Skeletal muscle satellite cell (primary cell): Measurements from ENCODE around the gene CTCFL.

ENCODE experiments used
- H3K27me3 ChIP-seq: 2 replicates; pipeline ENCODE4 v1.7.0; 2013; ENCODE audit warnings: low read length; ENCODE audit not compliant: control insufficient read depth, insufficient read depth
- H3K36me3 ChIP-seq: 2 replicates; pipeline ENCODE4 v1.7.0; 2013; ENCODE audit warnings: mild to moderate bottlenecking, control low read depth, low read length; ENCODE audit not compliant: insufficient read depth
- H3K4me1 ChIP-seq: 2 replicates; pipeline ENCODE4 v1.7.0; 2013; ENCODE audit warnings: low read length; ENCODE audit not compliant: control insufficient read depth, insufficient read depth
- H3K4me2 ChIP-seq: 2 replicates; pipeline ENCODE4 v1.7.0; 2013; ENCODE audit warnings: mild to moderate bottlenecking, low read length
- H3K4me3 ChIP-seq: 2 replicates; pipeline ENCODE4 v1.7.0; 2013; ENCODE audit warnings: low read length
- H3K9ac ChIP-seq: 2 replicates; pipeline ENCODE4 v1.7.0; 2013; ENCODE audit warnings: mild to moderate bottlenecking, low read depth, low read length, moderate library complexity
- H3K9me3 ChIP-seq: replicated peaks from 2 replicates; pipeline ENCODE4 v1.7.0; 2013; ENCODE audit warnings: mild to moderate bottlenecking, control low read depth, low read length

Gene CTCFL

GRCh38 chr20:57543754-57544153 is 18.8 kb upstream of the CTCFL start:
- Histone ChIP-seq H3K4me3 (no peak overlapping the region), H3K9me3 (no peaks in the 10 kb centered on the region), H3K27me3 (peaks cover 84% of the 10 kb centered on the region), H3K9ac (no peak overlapping the region), H3K36me3 (no peaks in the 10 kb centered on the region), H3K4me2 (no peak overlapping the region), H3K4me1 (no peaks in the 10 kb centered on the region)

GRCh38 chr20:57540890-57541580 is 16.1 kb upstream of the CTCFL start:
- Histone ChIP-seq H3K9me3 (no peaks in the 10 kb centered on the region), H3K4me1 (no peaks in the 10 kb centered on the region), H3K4me3 (no peak overlapping the region), H3K36me3 (no peaks in the 10 kb centered on the region), H3K4me2 (no peak overlapping the region), H3K27me3 (peaks cover 80% of the 10 kb centered on the region), H3K9ac (no peak overlapping the region)

GRCh38 chr20:57539889-57540288 is 14.9 kb upstream of the CTCFL start:
- no peak overlapping the region for H3K4me3 ChIP-seq
- H3K36me3 ChIP-seq: no peaks in the 10 kb centered on the region
- H3K4me2 ChIP-seq: no peak overlapping the region
- H3K9me3 ChIP-seq: no peaks in the 10 kb centered on the region
- H3K4me1 ChIP-seq: no peaks in the 10 kb centered on the region
- peaks cover 80% of the 10 kb centered on the region for H3K27me3 ChIP-seq
- H3K9ac ChIP-seq: no peak overlapping the region

- H3K4me3 ChIP-seq: no peak overlapping the region
- peaks cover 72% of the 10 kb centered on the region for H3K27me3 ChIP-seq
- no peak overlapping the region for H3K4me2 ChIP-seq
- no peaks in the 10 kb centered on the region for H3K36me3 ChIP-seq
- no peaks in the 10 kb centered on the region for H3K9me3 ChIP-seq
- H3K9ac ChIP-seq: no peak overlapping the region
- H3K4me1 ChIP-seq: no peaks in the 10 kb centered on the region
These were observed 12.9 kb upstream of the CTCFL start for GRCh38 chr20:57537822-57538221.

- no peak overlapping the region for H3K4me2 ChIP-seq
- no peaks in the 10 kb centered on the region for H3K36me3 ChIP-seq
- H3K9me3 ChIP-seq: no peaks in the 10 kb centered on the region
- H3K27me3 ChIP-seq: peaks cover 72% of the 10 kb centered on the region
- no peak overlapping the region for H3K9ac ChIP-seq
- no peaks in the 10 kb centered on the region for H3K4me1 ChIP-seq
- no peak overlapping the region for H3K4me3 ChIP-seq
These were observed 12.1 kb upstream of the CTCFL start for GRCh38 chr20:57536771-57537724.

- Histone ChIP-seq H3K9me3 (no peaks in the 10 kb centered on the region), H3K9ac (no peak overlapping the region), H3K4me3 (no peak overlapping the region), H3K4me2 (no peak overlapping the region), H3K27me3 (peaks cover 70% of the 10 kb centered on the region), H3K4me1 (no peaks in the 10 kb centered on the region), H3K36me3 (no peaks in the 10 kb centered on the region)
These were observed 11.3 kb upstream of the CTCFL start for GRCh38 chr20:57536120-57536708.

GRCh38 chr20:57535297-57535696 is 10.4 kb upstream of the CTCFL start:
- H3K36me3 ChIP-seq: no peaks in the 10 kb centered on the region
- H3K4me2 ChIP-seq: no peak overlapping the region
- H3K9me3 ChIP-seq: no peaks in the 10 kb centered on the region
- H3K4me3 ChIP-seq: no peak overlapping the region
- H3K4me1 ChIP-seq: no peaks in the 10 kb centered on the region
- H3K9ac ChIP-seq: no peak overlapping the region
- peaks cover 67% of the 10 kb centered on the region for H3K27me3 ChIP-seq

GRCh38 chr20:57532104-57532503 is 7.2 kb upstream of the CTCFL start:
- Histone ChIP-seq H3K4me2 (no peak overlapping the region), H3K9ac (no peak overlapping the region), H3K36me3 (no peaks in the 10 kb centered on the region), H3K4me3 (no peak overlapping the region), H3K27me3 (peaks cover 77% of the 10 kb centered on the region), H3K4me1 (no peaks in the 10 kb centered on the region), H3K9me3 (no peaks in the 10 kb centered on the region)

- H3K9ac ChIP-seq: no peak overlapping the region
- H3K4me3 ChIP-seq: no peak overlapping the region
- H3K4me2 ChIP-seq: no peak overlapping the region
- no peaks in the 10 kb centered on the region for H3K9me3 ChIP-seq
- H3K4me1 ChIP-seq: no peaks in the 10 kb centered on the region
- no peaks in the 10 kb centered on the region for H3K36me3 ChIP-seq
- H3K27me3 ChIP-seq: peaks cover 60% of the 10 kb centered on the region
These were observed 5.5 kb upstream of the CTCFL start for GRCh38 chr20:57530327-57530981.

GRCh38 chr20:57529810-57530209 is 4.9 kb upstream of the CTCFL start:
- Histone ChIP-seq H3K36me3 (no peaks in the 10 kb centered on the region), H3K4me3 (no peak overlapping the region), H3K9me3 (no peaks in the 10 kb centered on the region), H3K4me2 (no peak overlapping the region), H3K9ac (no peak overlapping the region), H3K4me1 (no peaks in the 10 kb centered on the region), H3K27me3 (peaks cover 54% of the 10 kb centered on the region)

- Histone ChIP-seq H3K27me3 (peaks cover 51% of the 10 kb centered on the region), H3K4me1 (no peaks in the 10 kb centered on the region), H3K4me3 (no peak overlapping the region), H3K4me2 (no peak overlapping the region), H3K9me3 (no peaks in the 10 kb centered on the region), H3K9ac (no peak overlapping the region), H3K36me3 (no peaks in the 10 kb centered on the region)
These were observed 4.2 kb upstream of the CTCFL start for GRCh38 chr20:57529160-57529585.
